GM19468 (cell line): ENCODE measurements around the gene ECI2.
"Not testable (repeated sequence)": the region's sequence is repeated elsewhere in the genome, so short reads cannot be mapped to it uniquely, and the experiment has no call there.

Source experiments
- ATAC-seq: cut with Tn5 transposase; IDR thresholded peaks from one replicate; pipeline ENCODE4 v1.9.1; 2021; ENCODE audit warnings: mild to moderate bottlenecking, moderate library complexity, moderate number of reproducible peaks; ENCODE audit not compliant: unreplicated experiment; ENCODE audit errors: extremely low read depth

Gene ECI2

GRCh38 chr6:4108561-4109093, 26.7 kb downstream of the ECI2 start:
- no peak for ATAC-seq

GRCh38 chr6:4107873-4108272, 27.5 kb downstream of the ECI2 start:
- ATAC-seq, result no peak

GRCh38 chr6:4105980-4106536, 29.3 kb downstream of the ECI2 start:
- no peak for ATAC-seq

GRCh38 chr6:4103929-4104328, 31.4 kb downstream of the ECI2 start:
- ATAC-seq, result no peak

- ATAC-seq, result no peak
Measured at GRCh38 chr6:4102687-4103244, 32.6 kb downstream of the ECI2 start.

- ATAC-seq, result no peak
Measured at GRCh38 chr6:4101298-4101697, 34.1 kb downstream of the ECI2 start.

- ATAC-seq, result no peak
Measured at GRCh38 chr6:4100655-4101054, 34.7 kb downstream of the ECI2 start.

GRCh38 chr6:4093288-4093687, 42.1 kb downstream of the ECI2 start:
- ATAC-seq, result no peak

- no peak for ATAC-seq
Measured at GRCh38 chr6:4091941-4092340, 43.4 kb downstream of the ECI2 start.

GRCh38 chr6:4090043-4090442, 45.3 kb downstream of the ECI2 start:
- not testable (repeated sequence) for ATAC-seq

GRCh38 chr6:4088704-4089103, 46.7 kb downstream of the ECI2 start:
- ATAC-seq, result no peak

- ATAC-seq, result no peak
Measured at GRCh38 chr6:4085332-4085700, 50.1 kb downstream of the ECI2 start.

- ATAC-seq, result no peak
Measured at GRCh38 chr6:4084444-4085331, 50.7 kb downstream of the ECI2 start.

- no peak for ATAC-seq
Measured at GRCh38 chr6:4078691-4079471, 56.5 kb downstream of the ECI2 start, which contains the start of gene FAM217A. Gene FAM217A (minus strand): TSS chr6:4079137. CDS start chr6:4077414, 1,723 bp downstream.

- ATAC-seq, result no peak
Measured at GRCh38 chr6:4074478-4075235, 60.7 kb downstream of the ECI2 start.

- no peak for ATAC-seq
Measured at GRCh38 chr6:4071330-4071729, 64.0 kb downstream of the ECI2 start.

GRCh38 chr6:4069199-4069598, 66.2 kb downstream of the ECI2 start:
- ATAC-seq, result no peak

- no peak for ATAC-seq
Measured at GRCh38 chr6:4067673-4068072, 67.7 kb downstream of the ECI2 start.

GRCh38 chr6:4066029-4066755, 69.2 kb downstream of the ECI2 start:
- no peak for ATAC-seq
